Suppressor macrophage treated with lipopolysaccharide for 1 hour (primary cell): ENCODE measurements around the gene PDE4D.
"Not testable (repeated sequence)": the region's sequence is repeated elsewhere in the genome, so short reads cannot be mapped to it uniquely, and the experiment has no call there.

Source experiments
- DNase-seq, 3 donors: peaks; one replicate each; pipeline ENCODE4 v3.0.0-alpha.2; 2020 to 2022

PDE4D gene

GRCh38 chr5:59088546-59088945 is 805.0 kb downstream of the PDE4D start:
- DNase-seq: no peak

GRCh38 chr5:59086024-59086423 is 807.5 kb downstream of the PDE4D start:
- no peak for DNase-seq

GRCh38 chr5:59081693-59082092 is 811.8 kb downstream of the PDE4D start:
- DNase-seq: no peak

- peak; percentile 47 to 54 (median 50) for DNase-seq
Measured at GRCh38 chr5:59079622-59080620, 813.6 kb downstream of the PDE4D start.

GRCh38 chr5:59071755-59072549 is 821.6 kb downstream of the PDE4D start:
- no peak for DNase-seq

GRCh38 chr5:59069438-59070079 is 824.0 kb downstream of the PDE4D start:
- DNase-seq: no peak

GRCh38 chr5:59067956-59068656 is 825.4 kb downstream of the PDE4D start:
- DNase-seq: no peak

- peak in 1 of 3 donors; percentile 4 for DNase-seq
Measured at GRCh38 chr5:59066367-59067163, 827.0 kb downstream of the PDE4D start.

- DNase-seq: no peak
Measured at GRCh38 chr5:59065554-59065953, 828.0 kb downstream of the PDE4D start.

- DNase-seq: no peak
Measured at GRCh38 chr5:59064293-59064692, 829.2 kb downstream of the PDE4D start.

GRCh38 chr5:59062986-59063683 is 830.4 kb downstream of the PDE4D start:
- DNase-seq: no peak

- no peak for DNase-seq
Measured at GRCh38 chr5:59061377-59061776, 832.1 kb downstream of the PDE4D start.

GRCh38 chr5:59058969-59059687 is 834.4 kb downstream of the PDE4D start:
- no peak for DNase-seq

GRCh38 chr5:59058237-59058636 is 835.3 kb downstream of the PDE4D start:
- DNase-seq: no peak

- not testable (repeated sequence) for DNase-seq
Measured at GRCh38 chr5:59056599-59056998, 836.9 kb downstream of the PDE4D start.

- DNase-seq: no peak
Measured at GRCh38 chr5:59055745-59056448, 837.6 kb downstream of the PDE4D start.

- DNase-seq: no peak
Measured at GRCh38 chr5:59054963-59055528, 838.5 kb downstream of the PDE4D start.

GRCh38 chr5:59051951-59052350 is 841.6 kb downstream of the PDE4D start:
- DNase-seq: no peak

GRCh38 chr5:59049095-59049494 is 844.4 kb downstream of the PDE4D start:
- DNase-seq: no peak
